ENCODE results near the gene ERI3.

Gene ERI3

GRCh38 chr1:44282704-44283426, 72.2 kb downstream of the ERI3 start:
- TF ChIP-seq, protein P1, sequence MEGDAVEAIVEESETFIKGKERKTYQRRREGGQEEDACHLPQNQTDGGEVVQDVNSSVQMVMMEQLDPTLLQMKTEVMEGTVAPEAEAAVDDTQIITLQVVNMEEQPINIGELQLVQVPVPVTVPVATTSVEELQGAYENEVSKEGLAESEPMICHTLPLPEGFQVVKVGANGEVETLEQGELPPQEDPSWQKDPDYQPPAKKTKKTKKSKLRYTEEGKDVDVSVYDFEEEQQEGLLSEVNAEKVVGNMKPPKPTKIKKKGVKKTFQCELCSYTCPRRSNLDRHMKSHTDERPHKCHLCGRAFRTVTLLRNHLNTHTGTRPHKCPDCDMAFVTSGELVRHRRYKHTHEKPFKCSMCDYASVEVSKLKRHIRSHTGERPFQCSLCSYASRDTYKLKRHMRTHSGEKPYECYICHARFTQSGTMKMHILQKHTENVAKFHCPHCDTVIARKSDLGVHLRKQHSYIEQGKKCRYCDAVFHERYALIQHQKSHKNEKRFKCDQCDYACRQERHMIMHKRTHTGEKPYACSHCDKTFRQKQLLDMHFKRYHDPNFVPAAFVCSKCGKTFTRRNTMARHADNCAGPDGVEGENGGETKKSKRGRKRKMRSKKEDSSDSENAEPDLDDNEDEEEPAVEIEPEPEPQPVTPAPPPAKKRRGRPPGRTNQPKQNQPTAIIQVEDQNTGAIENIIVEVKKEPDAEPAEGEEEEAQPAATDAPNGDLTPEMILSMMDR (IDR thresholded peaks at IDR 0.05): no peak
- Histone ChIP-seq H3K4me1 (ENCODE audit: control insufficient read depth in 1 of 2, insufficient read depth in 1 of 2, low read depth in 1 of 2, low read length in 1 of 2) (peaks cover 14 to 26% of the 10 kb centered on the region in 2 experiments), H3K27me3 (no peaks in the 10 kb centered on the region), H3K4me3 (ENCODE audit: low read depth in 1 of 2, low read length in 1 of 2) (no peak overlapping the region), H3K36me3 (no peaks in the 10 kb centered on the region), H3K9me3 (no peaks in the 10 kb centered on the region), H3K27ac (peak overlapping the region; percentile 51)

DNA sequence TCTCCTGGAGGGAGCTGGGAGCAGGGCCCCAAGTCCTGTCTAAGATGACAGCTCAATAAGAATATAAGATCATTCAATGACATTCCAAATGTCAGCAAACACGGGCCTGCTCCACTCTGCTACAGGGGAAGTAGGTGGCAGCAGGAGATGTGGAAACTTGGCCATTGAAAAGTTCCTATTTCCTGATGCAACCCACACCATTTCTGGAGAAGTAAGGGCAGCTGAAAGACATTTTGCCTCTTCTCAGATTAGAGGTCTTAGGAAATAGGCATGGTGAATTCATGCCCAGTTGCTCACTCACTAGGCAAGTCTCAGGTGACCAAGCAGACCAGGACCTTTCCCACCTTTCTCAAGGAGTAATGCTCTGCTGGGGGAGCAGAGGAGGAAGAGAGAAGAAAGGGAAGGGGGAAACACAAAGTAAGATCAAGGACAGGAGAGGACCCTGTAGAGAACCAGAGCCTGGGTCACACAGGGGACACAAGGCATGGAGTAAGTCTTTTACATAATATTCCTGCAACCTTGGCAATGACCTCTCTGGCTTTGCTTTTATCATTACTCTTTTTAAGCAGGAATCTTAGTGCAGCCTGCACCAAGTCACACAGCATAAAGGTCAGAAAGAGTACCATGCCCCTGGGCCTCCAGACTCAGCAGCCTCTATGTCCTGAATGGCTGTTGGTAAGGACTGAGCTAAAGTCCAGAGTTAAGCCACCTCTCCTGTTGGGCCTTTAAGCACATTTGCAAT, 72.9 kb downstream of the ERI3 start:
- Histone ChIP-seq H3K9me3 (no peaks in the 10 kb centered on the region), H3K27ac (peak overlapping the region; percentile 51), H3K27me3 (no peaks in the 10 kb centered on the region), H3K4me1 (ENCODE audit: control insufficient read depth in 1 of 2, insufficient read depth in 1 of 2, low read depth in 1 of 2, low read length in 1 of 2) (peaks cover 14 to 26% of the 10 kb centered on the region in 2 experiments), H3K36me3 (no peaks in the 10 kb centered on the region), H3K4me3 (ENCODE audit: low read depth in 1 of 2, low read length in 1 of 2) (no peak overlapping the region)
- TF ChIP-seq, protein P1 (IDR thresholded peaks at IDR 0.05): no peak

DNA sequence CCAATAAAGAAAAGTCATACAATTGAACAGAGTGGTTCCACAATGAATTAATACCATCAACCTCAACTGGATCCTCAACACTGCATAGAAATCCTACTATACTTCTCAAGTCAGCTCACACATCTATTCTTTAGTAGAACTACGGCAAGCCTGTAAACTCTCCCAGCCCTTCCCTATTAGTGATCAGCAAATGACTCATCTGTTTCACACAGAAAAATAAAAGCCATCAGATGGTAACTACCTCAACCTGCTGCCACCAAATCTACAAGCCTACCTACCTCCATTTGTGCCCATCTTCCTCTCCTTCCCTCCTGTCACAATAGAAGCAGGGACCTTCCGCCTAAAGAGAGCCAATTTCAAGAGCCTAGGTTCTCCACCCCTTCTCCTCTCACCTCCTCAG, 78.2 kb downstream of the ERI3 start:
- H3K27me3 ChIP-seq: no peaks in the 10 kb centered on the region
- H3K9me3 ChIP-seq: no peaks in the 10 kb centered on the region
- TF ChIP-seq, protein P1 (IDR thresholded peaks at IDR 0.05): no peak
- peaks cover 7 to 12% of the 10 kb centered on the region in 2 experiments for H3K4me1 ChIP-seq (ENCODE audit: control insufficient read depth in 1 of 2, insufficient read depth in 1 of 2, low read depth in 1 of 2, low read length in 1 of 2)
- no peak overlapping the region for H3K4me3 ChIP-seq (ENCODE audit: low read depth in 1 of 2, low read length in 1 of 2)
- no peaks in the 10 kb centered on the region for H3K36me3 ChIP-seq
- H3K27ac ChIP-seq: no peak overlapping the region

DNA sequence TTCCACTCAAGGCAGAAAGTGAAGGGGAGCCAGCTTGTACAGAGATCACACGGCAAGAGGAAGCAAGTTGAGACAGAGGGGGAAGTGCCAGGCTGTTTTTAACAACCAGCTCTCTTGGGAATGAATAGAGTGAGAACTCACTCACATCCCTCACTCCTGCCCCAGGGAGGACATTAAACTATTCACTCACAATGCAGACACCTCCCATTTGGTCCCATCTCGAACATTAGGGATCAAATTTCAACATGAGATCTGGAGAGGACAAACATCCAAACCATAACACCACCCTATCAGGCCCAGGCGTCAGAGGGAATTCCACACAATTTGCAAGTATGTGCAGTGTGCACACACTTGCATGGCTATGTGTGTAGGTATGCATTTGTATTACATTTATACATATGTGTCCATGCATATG, 79.1 kb downstream of the ERI3 start:
- Histone ChIP-seq H3K27ac (no peak overlapping the region), H3K9me3 (no peaks in the 10 kb centered on the region)
- TF ChIP-seq, protein P1 (IDR thresholded peaks at IDR 0.05): no peak

GRCh38 chr1:44275296-44275962, 79.6 kb downstream of the ERI3 start:
- Histone ChIP-seq H3K27me3 (no peaks in the 10 kb centered on the region), H3K27ac (no peak overlapping the region), H3K4me1 (ENCODE audit: control insufficient read depth in 1 of 2, insufficient read depth in 1 of 2, low read depth in 1 of 2, low read length in 1 of 2) (peaks cover 4 to 5% of the 10 kb centered on the region in 2 experiments), H3K36me3 (no peaks in the 10 kb centered on the region), H3K9me3 (no peaks in the 10 kb centered on the region), H3K4me3 (ENCODE audit: low read depth in 1 of 2, low read length in 1 of 2) (no peak overlapping the region)
- TF ChIP-seq, protein P1 (IDR thresholded peaks at IDR 0.05): no peak

More for the DNA sequence above, 79.1 kb downstream of the ERI3 start:
- H3K4me1 ChIP-seq (ENCODE audit: control insufficient read depth in 1 of 2, insufficient read depth in 1 of 2, low read depth in 1 of 2, low read length in 1 of 2): peaks cover 4 to 5% of the 10 kb centered on the region in 2 experiments
- no peaks in the 10 kb centered on the region for H3K36me3 ChIP-seq
- H3K4me3 ChIP-seq (ENCODE audit: low read depth in 1 of 2, low read length in 1 of 2): no peak overlapping the region
- no peaks in the 10 kb centered on the region for H3K27me3 ChIP-seq
